K562 (cell line): Measurements from ENCODE around the gene ZNF213. TPM values are rescaled to one million over a fixed set of nuclear protein-coding genes. Genes with fewer than 3 reads are reported as not detected.

Experiments used
- CBX1 ChIP-seq: sonication (generic); IDR thresholded peaks from 2 replicates; pipeline ENCODE4 v1.6.1; 2016; ENCODE audit warnings: antibody characterized with exemption, low read depth, mild to moderate bottlenecking
- ERF ChIP-seq: fragments of 450-650 bp; formaldehyde crosslinking; IDR thresholded peaks from 2 replicates; pipeline ENCODE4 v1.4.0; 2020; ENCODE audit warnings: mild to moderate bottlenecking, mixed read lengths
- EZH2 ChIP-seq: IDR thresholded peaks from 2 replicates; pipeline ENCODE4 v1.6.1; 2012; ENCODE audit warnings: low read depth, mild to moderate bottlenecking, inconsistent platforms, low read length, borderline replicate concordance
- FOSL1 ChIP-seq: fragments of 200-800 bp; sonication (Bioruptor generic); conservative IDR thresholded peaks from 2 replicates; pipeline ENCODE4 v1.6.1; 2016; ENCODE audit warnings: missing genetic modification characterization, missing compliant biosample characterization
- KLF6 ChIP-seq: fragments of 250-450 bp; sonication (Bioruptor Pico); IDR thresholded peaks from 2 replicates; pipeline ENCODE4 v1.4.0; 2020; ENCODE audit warnings: mild to moderate bottlenecking, moderate library complexity, borderline replicate concordance
- MEF2A ChIP-seq: IDR thresholded peaks from 2 replicates; pipeline ENCODE4 v1.6.1; 2011; ENCODE audit warnings: low read depth, mild to moderate bottlenecking, low read length, moderate library complexity; ENCODE audit not compliant: control insufficient read depth
- OTX1 ChIP-seq: fragments of 450-650 bp; formaldehyde crosslinking; IDR thresholded peaks from 2 replicates; pipeline ENCODE4 v1.4.0; 2022; ENCODE audit warnings: mild to moderate bottlenecking
- POLR2G ChIP-seq: fragments of 200-400 bp; formaldehyde crosslinking; IDR thresholded peaks from 2 replicates; pipeline ENCODE4 v1.6.1; 2017; ENCODE audit warnings: low read depth, mild to moderate bottlenecking, antibody characterized with exemption, low read length, moderate library complexity
- POU5F1 ChIP-seq: fragments of 150-350 bp; IDR thresholded peaks from 2 replicates; pipeline ENCODE4 v1.6.1; 2014; ENCODE audit warnings: borderline replicate concordance, low read length, low read depth, mild to moderate bottlenecking; ENCODE audit not compliant: partially characterized antibody
- SMAD1 ChIP-seq: fragments of 150-350 bp; IDR thresholded peaks from 2 replicates; pipeline ENCODE4 v1.6.1; 2014; ENCODE audit warnings: low read length, low read depth; ENCODE audit not compliant: partially characterized antibody
- SUPT5H ChIP-seq: fragments of 450-650 bp; IDR thresholded peaks from 2 replicates; pipeline ENCODE4 v1.6.1; 2016
- TARDBP ChIP-seq: fragments of 450-650 bp; IDR thresholded peaks from 2 replicates; pipeline ENCODE4 v1.6.1; 2016
- ZNF224 ChIP-seq: sonication (generic); formaldehyde crosslinking; IDR thresholded peaks from 2 replicates; pipeline ENCODE4 v1.8.0; 2022; ENCODE audit warnings: mild to moderate bottlenecking, missing genetic modification reagents
- ZNF311 ChIP-seq: fragments of 250-450 bp; sonication (Bioruptor Pico); IDR thresholded peaks from 2 replicates; pipeline ENCODE4 v1.4.0; 2020; ENCODE audit warnings: mild to moderate bottlenecking, moderate library complexity
- ZNF583 ChIP-seq: fragments of 250-450 bp; sonication (Bioruptor Pico); IDR thresholded peaks from 2 replicates; pipeline ENCODE4 v1.4.0; 2020
- ZNF766 ChIP-seq: fragments of 200-800 bp; sonication (Bioruptor generic); conservative IDR thresholded peaks from 2 replicates; pipeline ENCODE4 v1.6.1; 2016; ENCODE audit warnings: missing genetic modification characterization, missing compliant biosample characterization
- polyA plus RNA-seq, 8 experiments: library from polyadenylated mRNA; depleted of rRNA in 4 of 8; stranded (reverse) in 5 of 8; unstranded in 3 of 8; fragments of >200 nt; fragmentation: Nextera tagmentation in 2 of 8; fragmentation: Illumina TruSeq in 1 of 8; extraction: Ambion mirVana in 2 of 8; extraction: Trizol in 1 of 8; gene quantifications; 2 replicates each; pipeline versions ENCODE4 v1.2.1 to v1.2.3, GENCODE V29; 2011 to 2014; ENCODE audit warnings: inconsistent platforms in 1 of 8, missing spikeins in 1 of 8
- total RNA-seq, 7 experiments: library from RNA; depleted of rRNA in 6 of 7; stranded (reverse); fragments of >200 nt in 6 of 7; fragmentation: Illumina TruSeq in 2 of 7; extraction: Trizol in 2 of 7; gene quantifications; 2 replicates each; pipeline versions ENCODE4 v1.2.1 to v1.2.3, GENCODE V29; 2011 to 2021; ENCODE audit warnings: low replicate concordance in 1 of 7
- TF ChIP-seq, protein P1 (sequence below), 3 experiments: fragments of 200-800 bp in 1 of 3; sonication (Bioruptor generic) in 1 of 3; sonication (generic) in 1 of 3; formaldehyde crosslinking in 1 of 3; IDR thresholded peaks; 2 replicates each; pipeline versions ENCODE4 v1.6.1 to v1.8.0; 2016 to 2022; ENCODE audit warnings: mild to moderate bottlenecking in 2 of 3, missing compliant biosample characterization in 2 of 3, missing genetic modification characterization in 2 of 3, missing genetic modification reagents in 1 of 3
- TF ChIP-seq, protein P2 (sequence below): fragments of 450-650 bp; formaldehyde crosslinking; IDR thresholded peaks from 2 replicates; pipeline ENCODE4 v1.4.0; 2022; ENCODE audit warnings: missing genetic modification characterization
- TF ChIP-seq, protein P3 (sequence below): sonication (generic); formaldehyde crosslinking; IDR thresholded peaks from 2 replicates; pipeline ENCODE4 v1.8.0; 2022; ENCODE audit warnings: mild to moderate bottlenecking, missing genetic modification reagents
- TF ChIP-seq, protein P4 (sequence below): fragments of 450-650 bp; IDR thresholded peaks from 2 replicates; pipeline ENCODE4 v1.6.1; 2016; ENCODE audit warnings: borderline replicate concordance
- TF ChIP-seq, protein P5 (sequence below): fragments of 450-650 bp; formaldehyde crosslinking; conservative IDR thresholded peaks from 2 replicates; pipeline ENCODE4 v1.4.0; 2022; ENCODE audit warnings: mild to moderate bottlenecking, missing genetic modification characterization

Gene ZNF213
- total and polyA plus RNA-seq, 9 of the 15 experiments (the other 6 are each of a cell fraction or from before 2014, with no cell fraction given), result 0.49 to 10.0 (median 1.8) TPM

DNA sequence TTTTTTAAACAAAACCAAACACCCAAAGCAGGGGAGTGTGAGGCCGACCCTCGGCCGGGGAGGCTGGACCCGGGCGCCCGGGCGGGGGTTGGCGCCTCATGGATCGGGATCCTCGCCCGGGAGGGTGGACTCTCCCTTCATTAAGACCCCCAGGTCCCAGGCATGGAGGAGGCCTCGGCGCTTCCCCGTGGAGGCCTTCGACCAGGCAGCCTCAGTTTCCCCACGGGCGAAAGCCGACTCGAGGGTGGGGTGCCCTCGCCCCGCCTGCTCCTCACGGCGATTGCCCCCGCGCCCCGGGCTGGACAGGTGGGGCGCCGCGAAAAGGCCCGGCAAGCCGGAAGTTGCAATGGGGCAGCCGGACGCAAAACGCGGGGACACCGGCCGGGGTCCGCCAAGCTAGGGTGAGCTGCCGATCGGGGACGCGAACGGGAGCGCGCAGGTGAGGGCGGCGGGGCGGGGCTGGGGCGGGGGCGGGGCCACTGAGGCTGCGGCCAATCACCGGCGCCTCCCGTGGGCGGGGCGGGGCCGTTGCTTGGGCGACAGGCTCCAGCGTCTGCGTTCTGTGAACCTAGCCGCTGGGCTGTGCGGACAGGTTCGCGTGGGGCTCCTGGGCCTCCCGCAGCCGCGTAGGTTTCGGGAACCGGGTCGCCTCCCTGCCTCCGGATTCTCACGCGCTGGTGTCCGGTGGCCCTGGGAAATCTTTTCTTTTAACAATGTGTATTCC lies 28.5 kb upstream of the ZNF213 start (continued):
- TF ChIP-seq, protein P1, sequence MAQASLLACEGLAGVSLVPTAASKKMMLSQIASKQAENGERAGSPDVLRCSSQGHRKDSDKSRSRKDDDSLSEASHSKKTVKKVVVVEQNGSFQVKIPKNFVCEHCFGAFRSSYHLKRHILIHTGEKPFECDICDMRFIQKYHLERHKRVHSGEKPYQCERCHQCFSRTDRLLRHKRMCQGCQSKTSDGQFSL (CRISPR knock-in tag; IDR thresholded peaks at IDR 0.05), result 0 out of 2 replicates have a peak, but pooled peaks have one; percentile 33
- TF ChIP-seq, protein P1 (tag; IDR thresholded peaks at IDR 0.05), result no peak
- TF ChIP-seq POLR2G (peak; percentile 93), KLF6 (CRISPR knock-in tag) (0 out of 2 replicates have a peak, but pooled peaks have one; percentile 31), TARDBP (peak; percentile 55; the same call in 1 of the 2 replicates), ERF (CRISPR knock-in tag) (peak; percentile 90), ZNF766 (no peak; the same call in 1 of the 2 replicates), POU5F1 (no peak), MEF2A (peak; percentile 11; the same call in 1 of the 2 replicates), EZH2 (no peak), ZNF583 (CRISPR knock-in tag) (peak; percentile 86), SMAD1 (peak; percentile 66), ZNF224 (CRISPR knock-in tag) (no peak), FOSL1 (tag) (no peak), ZNF311 (CRISPR knock-in tag) (0 out of 2 replicates have a peak, but pooled peaks have one; percentile 33), CBX1 (peak; percentile 68; the same call in 1 of the 2 replicates), SUPT5H (peak; percentile 88), OTX1 (CRISPR knock-in tag) (peak; percentile 68; the same call in 1 of the 2 replicates)
- TF ChIP-seq, protein P2, sequence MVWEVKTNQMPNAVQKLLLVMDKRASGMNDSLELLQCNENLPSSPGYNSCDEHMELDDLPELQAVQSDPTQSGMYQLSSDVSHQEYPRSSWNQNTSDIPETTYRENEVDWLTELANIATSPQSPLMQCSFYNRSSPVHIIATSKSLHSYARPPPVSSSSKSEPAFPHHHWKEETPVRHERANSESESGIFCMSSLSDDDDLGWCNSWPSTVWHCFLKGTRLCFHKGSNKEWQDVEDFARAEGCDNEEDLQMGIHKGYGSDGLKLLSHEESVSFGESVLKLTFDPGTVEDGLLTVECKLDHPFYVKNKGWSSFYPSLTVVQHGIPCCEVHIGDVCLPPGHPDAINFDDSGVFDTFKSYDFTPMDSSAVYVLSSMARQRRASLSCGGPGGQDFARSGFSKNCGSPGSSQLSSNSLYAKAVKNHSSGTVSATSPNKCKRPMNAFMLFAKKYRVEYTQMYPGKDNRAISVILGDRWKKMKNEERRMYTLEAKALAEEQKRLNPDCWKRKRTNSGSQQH (CRISPR knock-in tag), result peak; percentile 77; the same call in 1 of the 2 replicates
- TF ChIP-seq, protein P3, sequence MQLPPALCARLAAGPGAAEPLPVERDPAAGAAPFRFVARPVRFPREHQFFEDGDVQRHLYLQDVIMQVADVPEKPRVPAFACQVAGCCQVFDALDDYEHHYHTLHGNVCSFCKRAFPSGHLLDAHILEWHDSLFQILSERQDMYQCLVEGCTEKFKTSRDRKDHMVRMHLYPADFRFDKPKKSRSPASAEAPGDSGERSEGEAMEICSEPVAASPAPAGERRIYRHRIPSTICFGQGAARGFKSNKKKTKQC (CRISPR knock-in tag), result peak; percentile 63; the same call in 1 of the 2 replicates
- TF ChIP-seq, protein P4, sequence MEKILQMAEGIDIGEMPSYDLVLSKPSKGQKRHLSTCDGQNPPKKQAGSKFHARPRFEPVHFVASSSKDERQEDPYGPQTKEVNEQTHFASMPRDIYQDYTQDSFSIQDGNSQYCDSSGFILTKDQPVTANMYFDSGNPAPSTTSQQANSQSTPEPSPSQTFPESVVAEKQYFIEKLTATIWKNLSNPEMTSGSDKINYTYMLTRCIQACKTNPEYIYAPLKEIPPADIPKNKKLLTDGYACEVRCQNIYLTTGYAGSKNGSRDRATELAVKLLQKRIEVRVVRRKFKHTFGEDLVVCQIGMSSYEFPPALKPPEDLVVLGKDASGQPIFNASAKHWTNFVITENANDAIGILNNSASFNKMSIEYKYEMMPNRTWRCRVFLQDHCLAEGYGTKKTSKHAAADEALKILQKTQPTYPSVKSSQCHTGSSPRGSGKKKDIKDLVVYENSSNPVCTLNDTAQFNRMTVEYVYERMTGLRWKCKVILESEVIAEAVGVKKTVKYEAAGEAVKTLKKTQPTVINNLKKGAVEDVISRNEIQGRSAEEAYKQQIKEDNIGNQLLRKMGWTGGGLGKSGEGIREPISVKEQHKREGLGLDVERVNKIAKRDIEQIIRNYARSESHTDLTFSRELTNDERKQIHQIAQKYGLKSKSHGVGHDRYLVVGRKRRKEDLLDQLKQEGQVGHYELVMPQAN, result peak; percentile 74; the same call in 1 of the 2 replicates
- TF ChIP-seq, protein P5, sequence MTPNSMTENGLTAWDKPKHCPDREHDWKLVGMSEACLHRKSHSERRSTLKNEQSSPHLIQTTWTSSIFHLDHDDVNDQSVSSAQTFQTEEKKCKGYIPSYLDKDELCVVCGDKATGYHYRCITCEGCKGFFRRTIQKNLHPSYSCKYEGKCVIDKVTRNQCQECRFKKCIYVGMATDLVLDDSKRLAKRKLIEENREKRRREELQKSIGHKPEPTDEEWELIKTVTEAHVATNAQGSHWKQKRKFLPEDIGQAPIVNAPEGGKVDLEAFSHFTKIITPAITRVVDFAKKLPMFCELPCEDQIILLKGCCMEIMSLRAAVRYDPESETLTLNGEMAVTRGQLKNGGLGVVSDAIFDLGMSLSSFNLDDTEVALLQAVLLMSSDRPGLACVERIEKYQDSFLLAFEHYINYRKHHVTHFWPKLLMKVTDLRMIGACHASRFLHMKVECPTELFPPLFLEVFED, result 0 out of 2 replicates have a peak, but pooled peaks have one; percentile 62
